HG02981 (cell line): ENCODE measurements around the gene C3orf18.

Source experiments
- ATAC-seq: cut with Tn5 transposase; IDR thresholded peaks from one replicate; pipeline ENCODE4 v1.9.1; 2021; ENCODE audit warnings: mild to moderate bottlenecking, moderate library complexity; ENCODE audit not compliant: unreplicated experiment

The C3orf18 gene

GRCh38 chr3:50581459-50581842 lies 13.9 kb upstream of the C3orf18 start:
- no peak for ATAC-seq

DNA sequence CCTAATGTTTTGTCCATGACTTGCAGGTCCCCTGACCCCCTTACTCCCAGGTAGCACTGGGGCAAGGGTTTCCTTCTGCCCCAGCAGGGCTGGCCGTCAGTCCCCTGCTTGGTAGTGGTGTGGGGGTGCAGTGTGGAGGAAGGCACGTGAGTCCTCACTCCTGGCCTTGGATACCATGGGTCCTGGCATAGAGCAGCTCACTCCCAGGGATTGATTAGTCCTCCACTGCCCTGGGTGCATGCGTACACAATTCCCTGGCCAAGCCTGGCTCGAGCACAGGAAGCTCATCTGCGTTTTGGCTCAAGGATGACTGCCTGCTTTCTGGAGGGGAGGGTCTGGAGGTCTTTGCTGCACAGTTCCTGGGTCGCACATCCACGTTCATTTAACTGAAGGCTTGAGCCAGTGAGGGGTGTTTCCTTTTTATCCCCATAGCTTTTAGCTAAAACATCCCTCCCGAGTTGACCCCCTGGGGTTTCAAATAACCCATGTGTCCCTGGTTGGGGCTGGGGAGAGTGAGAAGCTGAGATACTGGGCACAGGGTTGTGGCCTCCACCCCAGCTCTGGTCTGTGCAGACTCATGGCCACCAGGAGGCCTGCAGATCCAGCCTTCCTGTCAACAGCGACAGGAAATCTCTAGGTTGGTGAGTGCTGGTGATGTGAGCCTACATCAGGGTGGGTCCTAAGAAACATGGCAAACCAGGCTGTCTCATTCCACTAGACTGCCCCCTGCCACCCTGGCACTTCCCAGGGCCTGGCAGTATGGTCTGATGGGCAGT lies 13.3 kb upstream of the C3orf18 start:
- ATAC-seq: no peak

- ATAC-seq: no peak
Measured at GRCh38 chr3:50577348-50577747, 9.8 kb upstream of the C3orf18 start.

DNA sequence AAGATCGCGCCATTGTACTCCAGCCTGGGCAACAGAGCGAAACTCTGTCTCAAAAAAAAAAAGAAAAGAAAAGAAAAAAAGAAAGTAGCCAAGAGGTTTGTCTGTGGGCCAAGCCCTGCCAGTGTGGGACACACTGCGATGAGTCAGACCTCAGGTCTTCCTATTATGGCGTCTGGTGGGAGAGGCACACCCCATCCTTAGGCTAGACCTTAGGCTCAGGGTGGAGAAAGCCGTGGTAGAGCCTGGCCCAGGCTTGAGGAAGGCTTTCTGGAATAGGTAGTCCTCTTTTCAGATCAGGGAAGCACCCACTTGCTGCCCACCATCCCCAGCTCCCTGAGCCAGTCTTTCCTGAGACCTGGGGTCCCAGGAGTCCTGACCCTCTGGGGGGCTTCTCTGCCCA lies 7.8 kb upstream of the C3orf18 start:
- no peak for ATAC-seq

GRCh38 chr3:50574444-50574831 lies 6.9 kb upstream of the C3orf18 start:
- ATAC-seq: no peak

DNA sequence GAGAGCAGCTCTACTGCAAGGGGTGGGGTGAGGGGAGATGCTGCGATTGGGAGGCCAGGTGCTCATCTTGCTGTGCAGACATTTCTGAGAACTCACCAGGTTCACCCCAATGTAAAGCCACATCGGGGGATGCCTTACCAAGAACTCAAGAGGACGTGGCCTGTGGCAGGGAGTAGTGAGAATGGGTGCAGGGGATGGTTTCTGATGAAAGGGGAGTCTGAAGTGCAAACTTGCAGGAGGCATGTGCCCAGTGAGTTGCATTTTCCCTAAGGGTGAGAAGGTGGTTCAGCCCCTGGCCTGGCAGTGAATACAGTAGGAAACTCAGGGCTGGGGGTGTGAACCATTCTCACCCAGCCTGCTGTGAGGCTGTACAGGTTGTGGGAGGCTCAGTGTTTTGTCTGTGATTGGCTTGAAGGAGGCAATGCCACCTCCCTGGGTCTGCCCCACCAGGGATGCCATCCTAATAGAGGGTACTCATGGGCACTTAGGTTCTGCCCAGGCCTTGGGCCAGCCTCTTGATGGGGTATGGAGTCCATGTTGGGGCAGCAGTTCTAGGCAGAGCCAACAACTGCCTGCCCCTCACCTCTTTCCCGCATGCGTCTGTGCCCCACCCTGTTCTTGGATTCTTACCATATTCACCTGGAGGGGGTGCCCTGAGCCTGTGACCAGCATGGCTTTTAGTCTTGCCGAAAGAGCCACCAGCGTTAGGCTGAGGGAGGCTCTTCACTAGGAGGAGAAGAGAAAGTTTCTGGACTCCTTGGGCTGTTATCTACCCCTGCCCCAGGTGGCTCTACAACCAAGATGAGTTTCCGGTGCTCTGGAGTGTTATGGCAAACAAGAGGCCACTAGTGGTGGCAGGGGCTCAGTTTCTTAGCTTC lies 6.3 kb upstream of the C3orf18 start:
- no peak for ATAC-seq

DNA sequence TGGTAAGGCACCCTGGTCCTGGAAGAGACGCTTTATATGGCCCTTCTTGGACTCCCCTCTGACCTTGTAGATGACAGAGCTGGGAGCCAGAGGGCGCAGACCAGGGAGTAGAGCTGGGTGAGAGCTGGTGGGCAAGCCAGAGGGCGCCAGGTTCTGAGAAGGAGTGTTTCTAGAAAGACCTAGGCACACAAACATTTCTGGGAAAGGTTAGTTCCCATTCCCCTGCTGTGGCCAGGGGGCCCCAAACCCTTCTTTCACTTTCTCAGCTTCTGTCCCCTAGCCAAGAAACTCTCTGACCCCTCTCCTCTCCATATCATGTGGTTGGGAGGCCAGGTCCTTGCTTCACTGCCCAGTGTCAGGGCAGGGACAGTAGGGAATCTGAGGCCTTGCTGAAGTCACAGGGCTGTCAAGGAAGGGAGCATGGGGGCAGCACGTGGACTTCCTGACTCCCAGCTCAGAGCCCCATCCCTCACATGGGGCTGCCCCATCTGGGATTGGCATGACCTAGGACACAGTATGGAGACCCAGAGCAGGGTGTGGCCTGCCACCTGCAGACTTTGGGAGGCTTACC lies 5.3 kb upstream of the C3orf18 start:
- no peak for ATAC-seq

GRCh38 chr3:50572158-50572557 lies 4.6 kb upstream of the C3orf18 start:
- no peak for ATAC-seq

GRCh38 chr3:50571486-50571885 lies 3.9 kb upstream of the C3orf18 start:
- no peak for ATAC-seq

DNA sequence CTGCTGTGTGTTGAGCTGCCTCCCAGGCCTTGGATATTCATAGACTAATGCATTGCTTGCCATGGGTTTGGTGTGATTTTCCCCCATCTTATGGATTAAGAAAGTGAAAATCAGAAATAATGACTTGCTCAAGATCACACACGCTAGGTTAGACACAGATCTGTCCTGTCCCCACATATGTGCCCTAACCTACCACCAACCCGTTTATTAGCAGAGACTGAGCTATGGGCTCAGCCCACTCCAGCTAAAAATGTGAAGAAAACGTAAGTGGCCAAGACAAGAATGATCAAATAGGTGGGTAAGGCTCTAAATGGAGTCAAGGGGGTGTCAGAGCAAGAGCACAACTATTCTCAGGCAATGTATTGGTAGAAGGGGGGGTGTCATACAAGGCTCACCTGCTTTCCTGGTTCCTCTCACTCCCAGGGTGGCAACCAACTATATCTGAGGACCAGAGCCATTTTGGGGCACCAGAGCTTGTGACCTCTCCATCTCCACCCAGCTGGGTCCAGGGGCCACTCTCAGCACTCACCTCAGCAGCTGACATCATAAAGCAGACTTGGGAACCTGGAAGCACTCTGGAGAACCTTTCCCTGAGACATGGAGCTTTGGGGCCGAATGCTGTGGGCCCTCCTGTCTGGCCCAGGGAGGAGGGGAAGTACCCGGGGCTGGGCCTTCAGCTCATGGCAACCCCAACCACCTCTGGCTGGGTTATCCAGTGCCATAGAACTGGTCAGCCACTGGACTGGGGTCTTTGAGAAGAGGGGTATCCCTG lies 3.1 kb upstream of the C3orf18 start:
- no peak for ATAC-seq

GRCh38 chr3:50568947-50569749 lies 1.6 kb upstream of the C3orf18 start, which contains the start of gene HEMK1:
HEMK1 (plus strand) TSS chr3:50569522; CDS start chr3:50571105, 1,583 bp downstream.
- ATAC-seq: peak; percentile 63

DNA sequence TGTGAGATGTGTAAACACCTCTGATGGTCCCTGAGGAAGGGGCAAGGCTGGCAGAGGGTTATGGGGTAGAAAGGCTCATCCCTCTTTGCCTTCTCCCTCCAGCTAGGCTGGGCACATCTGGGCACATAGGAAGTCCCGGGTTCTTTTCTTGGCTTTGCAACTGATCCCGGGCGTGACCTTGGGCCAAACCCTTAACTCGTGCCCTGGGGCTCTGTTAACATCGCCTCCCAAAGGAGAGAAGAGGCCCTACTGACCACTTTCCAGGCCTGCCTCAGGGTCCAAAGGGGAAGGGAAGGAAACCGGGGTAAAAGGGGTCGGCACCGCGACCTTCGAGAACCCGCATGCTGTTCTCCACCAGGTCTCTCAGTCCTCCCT lies 549 bp downstream of the C3orf18 start:
- no peak for ATAC-seq

DNA sequence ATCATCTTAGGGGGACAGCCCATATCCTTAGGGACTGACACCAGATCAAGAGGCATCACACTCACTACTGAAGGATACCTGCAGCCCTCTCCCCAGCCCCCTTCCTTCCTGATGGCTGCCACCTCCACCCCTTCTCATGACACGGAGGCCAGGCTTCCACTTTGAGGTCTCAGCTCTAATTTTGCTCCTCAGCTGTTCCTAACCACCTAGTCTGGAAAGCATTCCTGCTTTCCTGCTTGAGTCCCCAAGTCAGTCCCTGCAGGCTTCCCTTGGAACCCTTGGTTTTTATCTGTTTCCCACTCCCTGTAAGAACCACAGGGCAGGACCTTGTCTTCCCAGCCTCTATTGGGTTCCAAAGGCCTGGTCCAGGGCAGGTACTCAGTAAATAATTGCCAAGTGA lies 3.2 kb downstream of the C3orf18 start:
- no peak for ATAC-seq

- ATAC-seq: no peak
Measured at GRCh38 chr3:50563867-50564266, 3.7 kb downstream of the C3orf18 start.

DNA sequence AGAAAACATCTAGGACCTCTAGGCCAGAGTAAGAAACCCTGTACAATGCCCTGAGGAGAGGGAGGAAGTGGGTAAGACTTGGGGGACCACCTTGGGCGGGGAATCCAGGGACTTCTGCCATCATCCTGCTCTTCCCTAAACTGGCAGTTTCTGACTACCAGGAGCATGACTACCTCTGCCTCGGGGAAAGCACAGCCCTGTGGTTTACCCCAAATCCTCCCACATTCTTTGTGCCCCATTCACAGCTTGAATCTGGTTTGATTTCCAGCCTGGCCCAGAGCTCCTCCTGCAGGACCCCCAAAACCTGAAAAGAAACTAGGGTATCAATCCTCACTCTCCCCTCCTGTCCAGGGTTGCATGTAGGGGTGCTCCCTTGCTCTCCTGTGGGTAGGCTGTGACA lies 4.7 kb downstream of the C3orf18 start:
- no peak for ATAC-seq

DNA sequence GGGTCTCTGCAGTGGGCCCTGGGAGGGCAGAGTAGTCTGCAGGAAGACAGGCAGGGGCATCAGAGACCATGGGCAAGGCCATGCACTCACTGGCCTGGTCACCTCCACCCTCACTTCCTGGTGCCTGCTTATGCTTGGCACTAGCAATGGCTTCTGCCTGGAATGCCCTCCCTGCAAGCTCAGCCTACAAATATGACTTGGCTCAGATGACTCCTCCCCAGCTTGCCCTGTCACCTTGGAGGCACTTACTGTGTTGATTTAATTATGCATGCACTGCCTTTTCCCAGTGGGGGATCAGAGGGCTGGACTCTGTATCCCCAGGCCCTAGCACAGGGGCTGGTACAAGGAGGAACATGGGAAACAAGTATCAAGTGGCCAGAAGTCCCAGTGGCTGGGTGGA lies 7.8 kb downstream of the C3orf18 start:
- no peak for ATAC-seq

GRCh38 chr3:50557915-50558314 lies 9.6 kb downstream of the C3orf18 start:
- no peak for ATAC-seq

DNA sequence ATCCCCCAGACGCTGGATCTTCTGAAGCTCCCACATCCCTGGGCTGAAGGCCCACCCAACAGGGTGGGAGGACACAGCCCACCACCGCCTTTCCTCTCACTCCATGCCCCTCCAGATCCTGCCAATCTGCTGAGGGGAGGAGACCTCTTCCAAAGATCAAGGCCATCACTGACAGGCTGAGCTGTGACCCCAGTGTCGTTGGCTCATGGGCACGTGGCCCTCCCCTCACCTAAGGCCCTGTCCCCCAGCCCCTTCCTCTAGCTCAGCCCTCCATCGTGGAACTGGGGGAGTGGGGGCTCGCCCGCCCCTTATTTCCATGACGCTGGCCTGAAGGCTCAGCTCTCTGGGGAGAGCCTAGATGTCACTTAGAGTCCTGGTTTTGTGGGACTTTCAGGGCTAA lies 10.4 kb downstream of the C3orf18 start:
- ATAC-seq: no peak

GRCh38 chr3:50554553-50554952 lies 13.0 kb downstream of the C3orf18 start:
- no peak for ATAC-seq

DNA sequence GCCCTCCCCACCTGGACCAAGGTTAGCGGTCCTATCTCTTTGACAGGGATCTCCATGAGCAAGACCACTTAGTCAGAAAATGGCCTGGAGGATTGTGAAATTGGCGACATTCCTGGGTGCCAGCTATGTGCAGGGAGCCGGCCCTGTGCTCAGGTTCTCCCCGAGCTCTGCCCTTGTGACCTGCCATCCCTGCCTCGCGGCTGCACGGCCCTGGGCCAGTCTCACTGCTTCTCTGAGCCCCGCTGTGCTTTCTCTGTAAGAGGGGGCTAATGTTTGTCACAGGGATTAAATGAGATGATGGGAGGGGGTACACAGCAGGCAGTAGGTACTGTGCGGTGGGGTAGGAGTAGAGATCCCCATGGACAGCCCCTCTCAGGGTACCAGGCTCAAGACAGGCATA lies 14.9 kb downstream of the C3orf18 start:
- no peak for ATAC-seq
